SJCRH30 (cell line): ENCODE data around the gene ARHGDIA. TPM values are rescaled to one million over a fixed set of nuclear protein-coding genes. Genes with fewer than 3 reads are reported as not detected.

Experiments
- DNase-seq, 2 experiments: peaks; one replicate each; pipeline ENCODE4 v3.0.0-alpha.2; 2015 to 2020
- H3K27ac ChIP-seq: fragments of 250-450 bp; sonication (Bioruptor Pico); 2 replicates; pipeline ENCODE4 v1.5.1; 2020; ENCODE audit warnings: mild to moderate bottlenecking, moderate library complexity
- H3K27me3 ChIP-seq: fragments of 250-450 bp; sonication (Bioruptor Pico); 2 replicates; pipeline ENCODE4 v1.5.1; 2020; ENCODE audit warnings: mild to moderate bottlenecking, moderate library complexity
- H3K36me3 ChIP-seq: fragments of 250-450 bp; sonication (Bioruptor Pico); 2 replicates; pipeline ENCODE4 v1.5.1; 2020; ENCODE audit warnings: mild to moderate bottlenecking, moderate library complexity
- H3K4me1 ChIP-seq: fragments of 250-450 bp; sonication (Bioruptor Pico); 2 replicates; pipeline ENCODE4 v1.5.1; 2020; ENCODE audit warnings: mild to moderate bottlenecking, moderate library complexity
- H3K4me3 ChIP-seq: fragments of 250-450 bp; sonication (Bioruptor Pico); 2 replicates; pipeline ENCODE4 v1.5.1; 2020; ENCODE audit warnings: mild to moderate bottlenecking, moderate library complexity
- H3K9me3 ChIP-seq: fragments of 250-450 bp; sonication (Bioruptor Pico); replicated peaks from 2 replicates; pipeline ENCODE4 v1.5.1; 2020; ENCODE audit warnings: mild to moderate bottlenecking, moderate library complexity
- total RNA-seq: library from RNA; depleted of rRNA; stranded (reverse); fragments of >200 nt; shearing (Covaris generic); gene quantifications from 2 replicates; pipeline ENCODE4 v1.2.3, GENCODE V29; 2014

Gene ARHGDIA
- total RNA-seq, 1 experiment from 2014 or later = 216 TPM

- DNase-seq = peak in 1 of 2 experiments; percentile 53
- Histone ChIP-seq H3K4me3 (no peak overlapping the region), H3K36me3 (peaks cover 95% of the 10 kb centered on the region), H3K9me3 (no peaks in the 10 kb centered on the region), H3K4me1 (peaks cover 30% of the 10 kb centered on the region), H3K27ac (peak overlapping the region; percentile 57), H3K27me3 (no peaks in the 10 kb centered on the region)
Measured at GRCh38 chr17:81885454-81885853, 14.3 kb upstream of the ARHGDIA start.

GRCh38 chr17:81884968-81885367 lies 13.8 kb upstream of the ARHGDIA start:
- no peak for DNase-seq
- peaks cover 94% of the 10 kb centered on the region for H3K36me3 ChIP-seq
- no peaks in the 10 kb centered on the region for H3K9me3 ChIP-seq
- no peak overlapping the region for H3K4me3 ChIP-seq
- no peak overlapping the region for H3K27ac ChIP-seq
- peaks cover 28% of the 10 kb centered on the region for H3K4me1 ChIP-seq
- H3K27me3 ChIP-seq = no peaks in the 10 kb centered on the region

GRCh38 chr17:81884520-81884919 lies 13.4 kb upstream of the ARHGDIA start:
- H3K27me3 ChIP-seq = no peaks in the 10 kb centered on the region
- H3K9me3 ChIP-seq = no peaks in the 10 kb centered on the region
- H3K4me1 ChIP-seq = peaks cover 23% of the 10 kb centered on the region
- H3K4me3 ChIP-seq = no peak overlapping the region
- H3K27ac ChIP-seq = no peak overlapping the region
- H3K36me3 ChIP-seq = peaks cover 92% of the 10 kb centered on the region
- DNase-seq = peak in 1 of 2 experiments; percentile 33

- no peak for DNase-seq
- peaks cover 62% of the 10 kb centered on the region for H3K36me3 ChIP-seq
- no peak overlapping the region for H3K27ac ChIP-seq
- H3K4me3 ChIP-seq = no peak overlapping the region
- no peaks in the 10 kb centered on the region for H3K4me1 ChIP-seq
- H3K27me3 ChIP-seq = no peaks in the 10 kb centered on the region
- no peaks in the 10 kb centered on the region for H3K9me3 ChIP-seq
Measured at GRCh38 chr17:81879121-81879520, 8.0 kb upstream of the ARHGDIA start.

- no peak for DNase-seq
- Histone ChIP-seq H3K4me3 (no peak overlapping the region), H3K36me3 (peaks cover 54% of the 10 kb centered on the region), H3K27me3 (no peaks in the 10 kb centered on the region), H3K9me3 (no peaks in the 10 kb centered on the region), H3K27ac (no peak overlapping the region), H3K4me1 (no peaks in the 10 kb centered on the region)
Measured at GRCh38 chr17:81878294-81878693, 7.2 kb upstream of the ARHGDIA start.

GRCh38 chr17:81877569-81877968 lies 6.4 kb upstream of the ARHGDIA start:
- DNase-seq = no peak
- no peak overlapping the region for H3K27ac ChIP-seq
- no peak overlapping the region for H3K4me3 ChIP-seq
- H3K36me3 ChIP-seq = peaks cover 48% of the 10 kb centered on the region
- H3K27me3 ChIP-seq = no peaks in the 10 kb centered on the region
- no peaks in the 10 kb centered on the region for H3K4me1 ChIP-seq
- no peaks in the 10 kb centered on the region for H3K9me3 ChIP-seq

- DNase-seq = peak; percentile 97 to 98
- H3K4me1 ChIP-seq = peaks cover 7% of the 10 kb centered on the region
Measured at GRCh38 chr17:81871387-81872230, 472 bp upstream of the ARHGDIA start.

GRCh38 chr17:81870131-81870980 lies 781 bp downstream of the ARHGDIA start:
- Histone ChIP-seq H3K9me3 (no peaks in the 10 kb centered on the region), H3K27ac (peak overlapping the region; percentile 54), H3K27me3 (no peaks in the 10 kb centered on the region), H3K4me3 (peak overlapping the region; percentile 83), H3K4me1 (peaks cover 7% of the 10 kb centered on the region), H3K36me3 (peaks cover 22% of the 10 kb centered on the region)
- peak; percentile 62 to 69 for DNase-seq

More at GRCh38 chr17:81871387-81872230, 472 bp upstream of the ARHGDIA start:
- peak overlapping the region; percentile 91 for H3K27ac ChIP-seq
- peaks cover 22% of the 10 kb centered on the region for H3K36me3 ChIP-seq
- H3K27me3 ChIP-seq = no peaks in the 10 kb centered on the region
- H3K9me3 ChIP-seq = no peaks in the 10 kb centered on the region
- H3K4me3 ChIP-seq = peak overlapping the region; percentile 83

- Histone ChIP-seq H3K4me1 (peaks cover 7% of the 10 kb centered on the region), H3K27me3 (no peaks in the 10 kb centered on the region), H3K9me3 (no peaks in the 10 kb centered on the region), H3K4me3 (peak overlapping the region; percentile 83), H3K36me3 (peaks cover 22% of the 10 kb centered on the region), H3K27ac (no peak overlapping the region)
- peak; percentile 43 to 54 for DNase-seq
Measured at GRCh38 chr17:81869221-81870130, 1.7 kb downstream of the ARHGDIA start.

- H3K4me3 ChIP-seq = no peak overlapping the region
- H3K9me3 ChIP-seq = no peaks in the 10 kb centered on the region
- H3K27me3 ChIP-seq = no peaks in the 10 kb centered on the region
- H3K36me3 ChIP-seq = peaks cover 22% of the 10 kb centered on the region
- no peak overlapping the region for H3K27ac ChIP-seq
- DNase-seq = peak; percentile 57 to 65
- H3K4me1 ChIP-seq = peaks cover 7% of the 10 kb centered on the region
Measured at GRCh38 chr17:81868674-81869220, 2.4 kb downstream of the ARHGDIA start.

- H3K9me3 ChIP-seq = no peaks in the 10 kb centered on the region
- peaks cover 7% of the 10 kb centered on the region for H3K4me1 ChIP-seq
- DNase-seq = no peak
- no peak overlapping the region for H3K4me3 ChIP-seq
- peaks cover 25% of the 10 kb centered on the region for H3K36me3 ChIP-seq
- H3K27me3 ChIP-seq = no peaks in the 10 kb centered on the region
- H3K27ac ChIP-seq = no peak overlapping the region
Measured at GRCh38 chr17:81867991-81868673, 3.0 kb downstream of the ARHGDIA start.

GRCh38 chr17:81867170-81867990 lies 3.8 kb downstream of the ARHGDIA start:
- no peaks in the 10 kb centered on the region for H3K27me3 ChIP-seq
- H3K36me3 ChIP-seq = peaks cover 25% of the 10 kb centered on the region
- no peak overlapping the region for H3K27ac ChIP-seq
- H3K4me3 ChIP-seq = no peak overlapping the region
- DNase-seq = peak; percentile 59 to 63
- H3K9me3 ChIP-seq = no peaks in the 10 kb centered on the region
- H3K4me1 ChIP-seq = peaks cover 7% of the 10 kb centered on the region
